Endodermal cell (in vitro differentiated cells): Measurements from ENCODE around the gene HIRIP3. TPM values are rescaled to one million over a fixed set of nuclear protein-coding genes. Genes with fewer than 3 reads are reported as not detected.
A peak's percentile ranks its signal among the peaks of the same experiment; 100 is the strongest.

Experiments
- DNase-seq: peaks from one replicate; pipeline ENCODE4 v3.0.0-alpha.2; 2017
- H3K27ac ChIP-seq: 2 replicates; pipeline ENCODE4 v1.5.1; 2013; ENCODE audit warnings: mild to moderate bottlenecking, low read depth, low read length, moderate library complexity
- H3K27me3 ChIP-seq: 2 replicates; pipeline ENCODE4 v1.6.1; 2013; ENCODE audit warnings: mild to moderate bottlenecking, low read length, moderate library complexity; ENCODE audit not compliant: insufficient read depth, control insufficient read depth, poor library complexity, severe bottlenecking
- H3K36me3 ChIP-seq: 2 replicates; pipeline ENCODE4 v1.7.0; 2013; ENCODE audit warnings: mild to moderate bottlenecking, low read length, moderate library complexity; ENCODE audit not compliant: control insufficient read depth, insufficient read depth
- H3K4me1 ChIP-seq: one replicate; pipeline ENCODE4 v1.7.0; 2013; ENCODE audit warnings: low read length; ENCODE audit not compliant: control insufficient read depth, insufficient read depth
- H3K4me3 ChIP-seq: 2 replicates; pipeline ENCODE4 v1.5.1; 2013; ENCODE audit warnings: mild to moderate bottlenecking, low read length, moderate library complexity
- H3K9ac ChIP-seq: 2 replicates; pipeline ENCODE4 v1.6.1; 2013; ENCODE audit warnings: mild to moderate bottlenecking, low read length, moderate library complexity; ENCODE audit not compliant: poor library complexity, severe bottlenecking; ENCODE audit errors: extremely low read depth
- H3K9me3 ChIP-seq: 2 replicates; pipeline ENCODE4 v1.6.1; 2013; ENCODE audit warnings: mild to moderate bottlenecking, low read length, moderate library complexity; ENCODE audit not compliant: control insufficient read depth
- H3K27ac Mint-ChIP-seq: 2 replicates; pipeline ENCODE4 v1.8.0; 2020; ENCODE audit warnings: mixed read lengths
- H3K27me3 Mint-ChIP-seq: 2 replicates; pipeline ENCODE4 v1.8.0; 2021; ENCODE audit warnings: mild to moderate bottlenecking, mixed read lengths; ENCODE audit not compliant: insufficient read depth
- H3K36me3 Mint-ChIP-seq: 2 replicates; pipeline ENCODE4 v1.8.0; 2020; ENCODE audit warnings: low read depth, mixed read lengths
- H3K4me1 Mint-ChIP-seq: 2 replicates; pipeline ENCODE4 v1.8.0; 2020; ENCODE audit warnings: mixed read lengths
- H3K4me3 Mint-ChIP-seq: 2 replicates; pipeline ENCODE4 v1.8.0; 2020; ENCODE audit warnings: mild to moderate bottlenecking, moderate library complexity, mixed read lengths
- H3K9me3 Mint-ChIP-seq: 2 replicates; pipeline ENCODE4 v1.8.0; 2020; ENCODE audit warnings: mild to moderate bottlenecking, mixed read lengths
- WGBS, 2 experiments: methylation state at CpG; one replicate each; pipeline versions ENCODE4 v1.1.5 to v1.1.7; 2013; ENCODE audit warnings: missing lambda C conversion rate in 2 of 2, mixed read lengths in 1 of 2; ENCODE audit not compliant: insufficient coverage in 1 of 2, insufficient read length in 1 of 2; 5-methylcytosine and 5-hydroxymethylcytosine counted together
- total RNA-seq, 2 donors: library from RNA; stranded (reverse); fragmentation: NEBNext Ultra II Directional in 1 of 2; extraction: Animal tissue kit (Norgen Biotek cat#: 25700) in 1 of 2; gene quantifications; 2 replicates in 1 of 2; 3 replicates in 1 of 2; pipeline ENCODE4 v1.2.1, GENCODE V29; 2021
- TF ChIP-seq, protein P1 (sequence below): fragments of 200-600 bp; sonication (generic); conservative IDR thresholded peaks from 2 replicates; pipeline ENCODE4 v1.5.0; 2021; ENCODE audit warnings: antibody characterized with exemption, mild to moderate bottlenecking

HIRIP3 gene
- total RNA-seq, 2 donors from 2014 or later: 9.4 to 13.9 TPM

DNA sequence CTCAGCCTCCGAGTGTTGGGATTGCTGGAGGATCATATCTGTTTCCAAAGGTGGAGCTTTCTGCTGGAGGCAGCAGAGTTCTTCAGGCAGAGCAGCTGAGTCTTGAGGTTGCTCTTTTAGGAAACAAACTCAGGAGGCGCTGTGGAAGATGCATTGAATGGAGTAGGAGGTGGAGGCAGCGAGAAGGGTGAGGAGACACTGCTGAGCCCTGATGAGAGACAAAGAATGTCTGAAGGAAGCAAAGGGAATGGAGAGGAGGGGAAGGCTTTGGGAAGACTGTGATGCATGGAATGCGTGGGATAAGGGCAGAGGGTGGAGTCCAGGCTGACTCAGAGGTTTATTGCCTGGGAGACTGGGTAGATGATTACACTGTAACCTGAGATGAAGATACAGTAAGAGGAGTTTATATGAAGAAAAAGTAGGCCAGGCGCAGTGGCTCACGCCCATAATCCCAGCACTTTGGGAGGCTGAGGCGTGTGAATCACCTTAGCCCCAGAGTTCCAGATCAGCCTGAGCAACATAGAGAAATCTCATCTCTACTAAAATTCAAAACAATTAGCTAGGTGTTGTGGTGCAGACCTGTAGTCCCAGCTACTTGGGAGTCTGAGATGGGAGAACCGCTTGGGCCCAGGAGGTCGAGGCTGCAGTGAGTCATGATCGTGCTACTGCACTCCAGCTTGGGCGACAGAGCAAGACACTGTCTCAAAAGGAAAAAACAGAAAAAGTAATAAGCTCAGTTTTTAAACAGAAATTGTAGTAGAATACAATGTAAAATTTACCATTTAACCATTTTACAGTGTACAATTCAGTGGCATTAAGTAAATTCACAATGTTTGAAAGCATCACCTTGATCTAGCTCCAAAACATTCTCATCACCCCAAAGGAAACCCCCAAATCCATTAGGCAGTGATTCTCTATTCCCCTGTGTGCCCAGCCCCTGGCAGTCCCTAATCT, 51.3 kb downstream of the HIRIP3 start:
- H3K36me3 Mint-ChIP-seq: no peaks in the 10 kb centered on the region
- Histone ChIP-seq H3K4me3 (no peak overlapping the region), H3K9ac (peak overlapping the region; percentile 47), H3K36me3 (no peaks in the 10 kb centered on the region), H3K27ac (peak overlapping the region; percentile 27), H3K27me3 (no peaks in the 10 kb centered on the region), H3K4me1 (peaks cover 5% of the 10 kb centered on the region), H3K9me3 (peaks cover 7% of the 10 kb centered on the region)
- TF ChIP-seq, protein P1, sequence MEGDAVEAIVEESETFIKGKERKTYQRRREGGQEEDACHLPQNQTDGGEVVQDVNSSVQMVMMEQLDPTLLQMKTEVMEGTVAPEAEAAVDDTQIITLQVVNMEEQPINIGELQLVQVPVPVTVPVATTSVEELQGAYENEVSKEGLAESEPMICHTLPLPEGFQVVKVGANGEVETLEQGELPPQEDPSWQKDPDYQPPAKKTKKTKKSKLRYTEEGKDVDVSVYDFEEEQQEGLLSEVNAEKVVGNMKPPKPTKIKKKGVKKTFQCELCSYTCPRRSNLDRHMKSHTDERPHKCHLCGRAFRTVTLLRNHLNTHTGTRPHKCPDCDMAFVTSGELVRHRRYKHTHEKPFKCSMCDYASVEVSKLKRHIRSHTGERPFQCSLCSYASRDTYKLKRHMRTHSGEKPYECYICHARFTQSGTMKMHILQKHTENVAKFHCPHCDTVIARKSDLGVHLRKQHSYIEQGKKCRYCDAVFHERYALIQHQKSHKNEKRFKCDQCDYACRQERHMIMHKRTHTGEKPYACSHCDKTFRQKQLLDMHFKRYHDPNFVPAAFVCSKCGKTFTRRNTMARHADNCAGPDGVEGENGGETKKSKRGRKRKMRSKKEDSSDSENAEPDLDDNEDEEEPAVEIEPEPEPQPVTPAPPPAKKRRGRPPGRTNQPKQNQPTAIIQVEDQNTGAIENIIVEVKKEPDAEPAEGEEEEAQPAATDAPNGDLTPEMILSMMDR: peak; percentile 60
- peaks cover 14% of the 10 kb centered on the region for H3K4me1 Mint-ChIP-seq
- H3K4me3 Mint-ChIP-seq: no peak overlapping the region
- H3K27me3 Mint-ChIP-seq: peaks cover 5% of the 10 kb centered on the region
- peak overlapping the region; percentile 93 for H3K27ac Mint-ChIP-seq
- DNase-seq: peak; percentile 90
- 65 to 69% methylated on average over 7 to 11 of the region's 11 CpGs for WGBS, 2 experiments
- peaks cover 7% of the 10 kb centered on the region for H3K9me3 Mint-ChIP-seq

Other genes with a start within 250 kb of the HIRIP3 start
- gene C16orf54, start 249.6 kb downstream of the HIRIP3 start, total RNA-seq: not detected
- gene ZG16, start 217.4 kb downstream of the HIRIP3 start, total RNA-seq: not detected
- 100 to 1,000 TPM in 1 of 2 donors, 10 to 100 TPM in 1; 94.7 to 130 TPM for gene KIF22, start 204.9 kb downstream of the HIRIP3 start, total RNA-seq
- 100 to 1,000 TPM; 320 to 325 TPM for gene MAZ, start 189.1 kb downstream of the HIRIP3 start, total RNA-seq
- 10 to 100 TPM in 1 of 2 donors, 1 to 10 TPM in 1; 8.2 to 15.7 TPM for gene PRRT2, start 183.4 kb downstream of the HIRIP3 start, total RNA-seq
- 10 to 100 TPM; 43.0 to 65.7 TPM for gene PAGR1, start 179.5 kb downstream of the HIRIP3 start, total RNA-seq
- gene MVP, start 175.2 kb downstream of the HIRIP3 start, total RNA-seq: 1 to 10 TPM; 3.0 to 8.0 TPM
- gene CDIPT, start 132.4 kb downstream of the HIRIP3 start, total RNA-seq: 10 to 100 TPM; 63.4 to 68.4 TPM
- gene SEZ6L2, start 96.1 kb downstream of the HIRIP3 start, total RNA-seq: 10 to 100 TPM; 44.0 to 52.1 TPM
- gene ASPHD1, start 95.1 kb downstream of the HIRIP3 start, total RNA-seq: 1 to 10 TPM; 6.1 to 8.7 TPM
- gene KCTD13, start 69.4 kb downstream of the HIRIP3 start, total RNA-seq: 10 to 100 TPM; 21.5 to 27.5 TPM
- gene TMEM219, start 33.5 kb downstream of the HIRIP3 start, total RNA-seq: 100 to 1,000 TPM; 122 to 136 TPM
- 10 to 100 TPM; 44.6 to 50.2 TPM for gene TAOK2, start 21.7 kb downstream of the HIRIP3 start, total RNA-seq
- gene INO80E, start 624 bp upstream of the HIRIP3 start, total RNA-seq: 10 to 100 TPM; 77.4 to 80.1 TPM
- 1 to 10 TPM; 6.2 to 9.9 TPM for gene DOC2A, start 15.4 kb upstream of the HIRIP3 start, total RNA-seq
- gene C16orf92, start 27.6 kb upstream of the HIRIP3 start, total RNA-seq: not detected
- 1 to 10 TPM; 3.3 to 3.5 TPM for gene TLCD3B, start 35.7 kb upstream of the HIRIP3 start, total RNA-seq
- gene ALDOA, start 70.1 kb upstream of the HIRIP3 start, total RNA-seq: 100 to 1,000 TPM; 645 to 652 TPM
- 100 to 1,000 TPM; 150 to 151 TPM for gene PPP4C, start 80.4 kb upstream of the HIRIP3 start, total RNA-seq
- gene TBX6, start 96.3 kb upstream of the HIRIP3 start, total RNA-seq: 1 to 10 TPM; 3.0 to 6.3 TPM
- 10 to 100 TPM; 42.0 to 57.2 TPM for gene YPEL3, start 100.6 kb upstream of the HIRIP3 start, total RNA-seq
- gene GDPD3, start 117.9 kb upstream of the HIRIP3 start, total RNA-seq: 1 to 10 TPM; 2.7 to 6.5 TPM
- gene MAPK3, start 127.6 kb upstream of the HIRIP3 start, total RNA-seq: 10 to 100 TPM; 53.8 to 62.0 TPM
- 1 to 10 TPM in 1 of 2 donors, under 1 TPM in 1; 0.93 to 2.1 TPM for gene CORO1A, start 188.0 kb upstream of the HIRIP3 start, total RNA-seq
- gene BOLA2B, start 198.0 kb upstream of the HIRIP3 start, total RNA-seq: 100 to 1,000 TPM; 125 to 134 TPM
- 10 to 100 TPM; 37.7 to 48.8 TPM for gene SLX1A, start 198.3 kb upstream of the HIRIP3 start, total RNA-seq
- gene SULT1A3, start 203.6 kb upstream of the HIRIP3 start, total RNA-seq: 10 to 100 TPM; 14.5 to 22.1 TPM